Fibroblast of gingiva (primary cell): ENCODE measurements around the gene ASF1B.
A peak's percentile ranks its signal among the peaks of the same experiment; 100 is the strongest.
"Not testable (repeated sequence)": the region's sequence is repeated elsewhere in the genome, so short reads cannot be mapped to it uniquely, and the experiment has no call there.

ENCODE experiments used
- DNase-seq: peaks from one replicate; pipeline ENCODE4 v3.0.0-alpha.2; 2011; ENCODE audit warnings: low read depth

ASF1B gene

GRCh38 chr19:14136509-14137281 lies at the start of gene ASF1B:
Gene ASF1B, minus strand, starts transcription at chr19:14136589. Its CDS starts 133 bp downstream, at chr19:14136456.
- DNase-seq = peak; percentile 100

GRCh38 chr19:14185691-14186090 lies 49.3 kb upstream of the ASF1B start:
- not testable (repeated sequence) for DNase-seq

- DNase-seq = no peak
Measured at GRCh38 chr19:14185158-14185557, 48.8 kb upstream of the ASF1B start.

- no peak for DNase-seq
Measured at GRCh38 chr19:14183741-14184350, 47.5 kb upstream of the ASF1B start.

GRCh38 chr19:14182476-14182875 lies 46.1 kb upstream of the ASF1B start:
- DNase-seq = no peak

- DNase-seq = no peak
Measured at GRCh38 chr19:14181906-14182305, 45.5 kb upstream of the ASF1B start.

GRCh38 chr19:14181199-14181598 lies 44.8 kb upstream of the ASF1B start:
- not testable (repeated sequence) for DNase-seq

- no peak for DNase-seq
Measured at GRCh38 chr19:14177496-14178074, 41.2 kb upstream of the ASF1B start.

- no peak for DNase-seq
Measured at GRCh38 chr19:14175351-14175792, 39.0 kb upstream of the ASF1B start.

- DNase-seq = no peak
Measured at GRCh38 chr19:14174883-14175282, 38.5 kb upstream of the ASF1B start.

GRCh38 chr19:14168993-14169392 lies 32.6 kb upstream of the ASF1B start:
- DNase-seq = no peak

GRCh38 chr19:14168259-14168972 lies 32.0 kb upstream of the ASF1B start:
- DNase-seq = no peak

GRCh38 chr19:14167576-14168138 lies 31.3 kb upstream of the ASF1B start:
- no peak for DNase-seq

- no peak for DNase-seq
Measured at GRCh38 chr19:14166999-14167575, 30.7 kb upstream of the ASF1B start.

GRCh38 chr19:14165990-14166830 lies 29.8 kb upstream of the ASF1B start:
- no peak for DNase-seq

- DNase-seq = no peak
Measured at GRCh38 chr19:14164724-14165493, 28.5 kb upstream of the ASF1B start.

- DNase-seq = no peak
Measured at GRCh38 chr19:14164082-14164481, 27.7 kb upstream of the ASF1B start.

GRCh38 chr19:14162871-14163297 lies 26.5 kb upstream of the ASF1B start:
- DNase-seq = no peak

GRCh38 chr19:14161305-14161704 lies 24.9 kb upstream of the ASF1B start:
- no peak for DNase-seq
